CD4-positive, alpha-beta T cell treated with Interleukin-6 at 100 ng/mL for 8 hours (primary cell): ENCODE results near the gene SUGP1.

ENCODE experiments used
- DNase-seq: peaks from one replicate; pipeline ENCODE4 v3.0.0-alpha.2; 2020; ENCODE audit warnings: mixed read lengths, low spot score

SUGP1 gene

DNA sequence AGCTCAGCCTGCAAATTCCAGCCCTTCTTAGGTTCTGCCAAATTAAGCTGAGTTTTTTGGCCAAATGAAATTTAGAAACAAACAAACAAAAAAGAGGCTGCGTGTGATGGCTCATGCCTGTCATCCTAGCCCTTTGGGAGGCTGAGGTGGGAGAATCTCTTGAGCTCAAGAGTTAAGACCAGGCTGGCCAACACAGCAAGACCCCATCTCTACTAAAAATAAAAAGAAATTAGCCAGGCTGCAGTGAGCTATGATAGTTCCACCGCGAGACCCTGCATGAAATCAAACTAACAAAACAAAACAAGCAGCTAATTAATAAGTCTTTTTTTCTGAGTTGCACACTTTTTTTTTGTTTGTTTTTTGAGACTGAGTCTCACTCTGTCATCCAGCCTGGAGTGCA is 90.6 kb downstream of the SUGP1 start:
- no peak for DNase-seq

DNA sequence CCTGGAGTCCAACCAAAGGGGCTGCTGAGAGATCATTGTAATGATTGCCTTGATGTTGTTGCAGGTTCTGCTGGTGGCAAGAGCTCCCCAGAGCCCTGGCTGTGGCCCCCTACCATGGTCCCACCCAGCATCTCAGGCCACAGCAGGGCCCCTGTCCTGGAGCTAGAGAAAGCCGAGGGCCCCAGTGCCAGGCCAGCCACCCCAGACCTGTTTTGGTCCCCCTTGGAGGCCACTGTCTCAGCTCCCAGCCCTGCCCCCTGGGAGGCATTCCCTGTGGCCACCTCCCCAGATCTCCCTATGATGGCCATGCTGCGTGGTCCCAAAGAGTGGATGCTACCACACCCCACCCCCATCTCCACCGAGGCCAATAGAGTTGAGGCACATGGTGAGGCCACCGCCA is 93.1 kb downstream of the SUGP1 start:
- DNase-seq = no peak

DNA sequence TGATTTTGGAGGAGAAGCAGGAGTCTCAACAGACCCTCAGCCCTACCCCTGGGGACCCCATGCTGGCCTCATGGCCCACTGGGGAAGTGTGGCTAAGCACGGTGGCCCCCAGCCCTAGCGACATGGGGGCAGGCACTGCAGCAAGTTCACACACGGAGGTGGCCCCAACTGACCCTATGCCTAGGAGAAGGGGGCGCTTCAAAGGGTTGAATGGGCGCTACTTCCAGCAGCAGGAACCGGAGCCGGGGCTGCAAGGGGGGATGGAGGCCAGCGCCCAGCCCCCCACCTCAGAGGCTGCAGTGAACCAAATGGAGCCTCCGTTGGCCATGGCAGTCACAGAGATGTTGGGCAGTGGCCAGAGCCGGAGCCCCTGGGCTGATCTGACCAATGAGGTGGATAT is 93.6 kb downstream of the SUGP1 start:
- DNase-seq = no peak

DNA sequence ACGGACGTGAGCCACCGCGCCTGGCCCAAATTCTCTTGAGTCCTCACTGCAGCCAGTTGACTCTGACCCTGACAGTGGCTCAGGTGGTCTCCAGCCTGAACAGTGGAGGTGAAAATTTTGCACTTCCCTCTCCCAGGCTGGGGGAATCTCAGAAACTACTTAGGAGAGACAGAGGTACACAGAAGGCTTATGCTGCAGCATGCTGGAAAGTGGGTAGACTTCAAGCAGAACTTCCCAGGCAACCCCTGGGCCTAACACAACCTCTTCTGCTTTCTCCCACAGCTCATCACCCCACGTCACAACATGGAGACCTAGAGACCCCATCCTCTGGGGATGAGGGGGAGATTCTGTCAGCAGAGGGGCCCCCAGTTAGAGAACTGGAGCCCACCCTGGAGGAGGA is 94.1 kb downstream of the SUGP1 start:
- no peak for DNase-seq
